H1 (cell line): Measurements from ENCODE around the gene OR4K13. TPM values are rescaled to one million over a fixed set of nuclear protein-coding genes. Genes with fewer than 3 reads are reported as not detected.

Source experiments
- BCL11A ChIP-seq, 2 experiments: IDR thresholded peaks; one replicate each; pipeline ENCODE4 v1.6.1; 2011; ENCODE audit warnings: low read depth in 2 of 2, low read length in 2 of 2, mild to moderate bottlenecking in 2 of 2
- BRCA1 ChIP-seq: IDR thresholded peaks from 2 replicates; pipeline ENCODE4 v1.6.1; 2012; ENCODE audit warnings: low read depth, low read length, improper control_type of control experiment
- NANOG ChIP-seq: IDR thresholded peaks from 2 replicates; pipeline ENCODE4 v1.6.1; 2011; ENCODE audit warnings: low read length, low read depth, mild to moderate bottlenecking, inconsistent platforms; ENCODE audit not compliant: insufficient read depth, poor library complexity, severe bottlenecking
- SIX5 ChIP-seq: IDR thresholded peaks from 2 replicates; pipeline ENCODE4 v1.6.1; 2011; ENCODE audit warnings: mild to moderate bottlenecking, low read depth, low read length
- TEAD4 ChIP-seq: IDR thresholded peaks from 2 replicates; pipeline ENCODE4 v1.6.1; 2012; ENCODE audit warnings: low read depth, low read length, inconsistent platforms, mixed read lengths
- polyA plus RNA-seq, 7 experiments: library from polyadenylated mRNA; depleted of rRNA in 3 of 7; stranded (reverse) in 5 of 7; unstranded in 2 of 7; fragments of >200 nt in 5 of 7; fragments of 200-250 nt in 2 of 7; gene quantifications; 1 replicate in 5 of 7; 2 replicates in 1 of 7; 4 replicates in 1 of 7; pipeline versions ENCODE4 v1.2.1 to v1.2.3, GENCODE V29; 2011 to 2013; ENCODE audit warnings: missing spikeins in 2 of 7, mixed read lengths in 2 of 7
- total RNA-seq: library from RNA; stranded (reverse); fragmentation: NEBNext Ultra II Directional; extraction: Animal tissue kit (Norgen Biotek cat#: 25700); gene quantifications from 2 replicates; pipeline ENCODE4 v1.2.1, GENCODE V29; 2021

Gene OR4K13
- total and polyA plus RNA-seq, 2 of the 8 experiments (the other 6 are each of a cell fraction or from before 2014, with no cell fraction given), result not detected

GRCh38 chr14:20059745-20060144, 23.9 kb upstream of the OR4K13 start, which contains the start of gene OR4L1 (continued):
- TF ChIP-seq BCL11A (IDR thresholded peaks at IDR 0.05; ENCODE audit: low read depth in 2 of 2, low read length in 2 of 2), result no peak
- TF ChIP-seq SIX5, result no peak
- no peak for TF ChIP-seq BRCA1
- no peak for TF ChIP-seq TEAD4
- no peak for TF ChIP-seq NANOG
